GM21381 (cell line): ENCODE data around the gene C1QTNF2.
"Not testable (repeated sequence)": the region's sequence is repeated elsewhere in the genome, so short reads cannot be mapped to it uniquely, and the experiment has no call there.

Experiments
- ATAC-seq: cut with Tn5 transposase; IDR thresholded peaks from one replicate; pipeline ENCODE4 v1.9.1; 2021; ENCODE audit warnings: mild to moderate bottlenecking, moderate library complexity; ENCODE audit not compliant: unreplicated experiment

C1QTNF2 gene

DNA sequence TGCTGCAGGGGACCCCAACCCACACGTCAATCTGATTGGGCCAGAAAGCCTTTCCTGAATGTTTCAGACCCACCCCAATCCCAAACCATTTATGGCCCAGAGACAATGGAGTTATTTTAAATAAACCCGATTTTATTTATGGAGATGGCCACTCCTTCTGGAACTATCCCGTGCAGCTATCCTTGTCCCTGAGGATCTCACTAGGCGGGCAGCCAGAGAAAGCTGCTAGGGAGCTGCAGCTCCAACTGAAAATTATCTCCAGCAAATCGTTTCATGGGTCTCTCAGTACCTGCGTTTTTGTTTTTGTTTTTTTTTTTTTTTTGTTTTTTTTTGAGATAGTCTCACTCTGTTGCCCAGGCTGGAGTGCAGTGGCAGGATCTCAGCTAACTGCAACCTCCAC lies 23.0 kb downstream of the C1QTNF2 start:
- ATAC-seq, result no peak

DNA sequence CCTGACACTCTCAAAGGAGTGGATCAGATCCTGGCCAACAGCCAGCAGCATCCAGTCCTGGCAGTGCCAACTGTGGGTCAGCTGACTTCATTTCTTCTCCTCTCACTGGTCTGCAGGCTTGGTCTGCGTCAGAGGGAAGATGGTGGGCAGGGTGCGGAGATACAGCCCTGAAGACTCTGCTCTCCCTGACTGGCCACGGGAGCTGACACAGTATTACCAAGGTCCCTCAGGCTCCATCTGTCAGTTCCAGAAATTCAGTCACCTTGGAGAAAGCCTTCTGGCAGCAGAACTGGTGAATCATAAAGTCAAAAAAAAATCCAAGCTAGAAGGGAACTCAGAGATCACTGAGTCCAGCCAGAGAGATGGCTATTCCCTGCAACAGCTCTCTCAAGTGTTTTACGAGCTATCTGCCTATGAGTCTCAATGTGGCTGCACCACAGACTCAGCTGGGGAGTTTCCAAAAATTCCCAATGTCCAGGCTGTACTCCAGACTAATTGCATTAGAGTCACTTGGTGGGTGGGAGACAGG lies 27.9 kb downstream of the C1QTNF2 start:
- no peak for ATAC-seq

DNA sequence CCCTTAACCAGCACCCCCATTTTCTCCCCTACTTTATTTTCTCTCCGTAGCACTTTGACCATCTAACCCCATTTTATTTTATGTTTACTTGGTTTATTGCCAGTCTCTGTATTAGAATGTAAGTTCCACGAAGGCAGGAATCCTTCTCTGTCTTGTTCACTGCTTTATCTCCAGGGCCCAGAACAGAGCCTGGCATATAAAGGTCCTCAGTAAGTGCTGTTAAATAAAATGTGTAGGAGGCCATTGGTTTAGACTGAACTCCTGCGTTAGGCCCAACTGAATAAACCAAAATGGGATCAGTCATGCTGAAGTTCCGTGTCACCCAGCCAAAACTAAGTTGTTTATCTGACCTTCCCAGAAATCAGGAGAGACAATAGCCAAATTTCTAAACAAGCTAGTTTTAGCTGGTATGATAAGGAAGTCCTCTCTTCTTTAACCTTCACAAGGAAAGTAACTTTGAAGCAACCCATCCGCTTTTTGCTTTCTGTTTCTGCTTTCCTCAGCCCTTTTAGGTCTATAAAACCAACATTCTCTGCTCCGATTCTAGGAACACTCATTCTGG lies 29.0 kb downstream of the C1QTNF2 start:
- ATAC-seq, result no peak

DNA sequence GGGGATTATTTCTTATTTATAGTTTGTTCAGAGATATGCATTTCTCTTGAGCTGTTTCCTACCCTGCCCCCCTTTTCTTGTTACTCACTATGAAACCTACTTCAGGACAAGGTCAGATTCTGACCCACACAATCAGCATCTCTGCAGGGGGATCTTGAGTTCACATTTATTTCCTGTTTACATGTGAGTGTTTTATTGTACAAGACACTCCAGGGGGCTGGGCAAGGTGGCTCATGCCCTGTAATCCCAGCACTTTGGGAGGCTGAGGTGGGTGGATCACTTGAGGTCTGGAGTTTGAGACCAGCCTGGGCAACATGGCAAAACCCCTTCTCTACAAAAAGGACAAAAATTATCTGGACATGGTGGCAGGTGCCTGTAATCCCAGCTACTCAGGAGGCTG lies 29.9 kb downstream of the C1QTNF2 start:
- ATAC-seq, result not testable (repeated sequence)

DNA sequence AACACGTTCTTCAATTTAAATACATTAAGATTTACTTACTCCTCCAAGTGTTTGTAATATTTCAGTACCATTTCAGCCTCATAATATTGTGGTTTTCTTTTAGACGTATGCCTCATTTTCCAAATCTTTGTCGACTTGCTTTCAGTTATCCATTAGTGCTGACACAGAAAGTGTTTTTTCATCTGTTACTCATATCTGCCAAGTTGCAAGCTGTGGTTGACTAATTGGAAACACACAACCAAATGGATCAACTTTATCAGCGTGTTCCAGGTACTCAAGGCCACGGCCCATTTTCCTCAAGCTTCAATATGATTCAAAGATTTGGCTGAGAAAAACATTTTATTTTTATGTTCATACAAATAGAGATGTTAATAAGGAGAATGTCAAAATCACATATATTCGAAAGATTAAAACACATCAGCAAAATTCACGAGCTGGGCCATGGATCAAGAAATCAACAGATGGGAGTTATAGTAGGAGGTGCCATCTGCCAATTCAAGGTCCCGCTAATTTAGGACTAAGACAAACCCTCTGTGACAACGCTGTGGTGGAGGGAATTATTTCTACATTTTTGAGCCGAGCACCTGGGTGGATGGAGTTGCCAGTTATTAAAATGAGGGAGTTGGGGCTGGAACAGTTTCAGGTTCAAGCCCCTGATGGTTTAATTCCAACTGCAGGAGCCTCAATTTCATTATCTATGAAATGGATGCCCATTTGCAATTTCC lies 30.9 kb downstream of the C1QTNF2 start:
- ATAC-seq, result no peak

DNA sequence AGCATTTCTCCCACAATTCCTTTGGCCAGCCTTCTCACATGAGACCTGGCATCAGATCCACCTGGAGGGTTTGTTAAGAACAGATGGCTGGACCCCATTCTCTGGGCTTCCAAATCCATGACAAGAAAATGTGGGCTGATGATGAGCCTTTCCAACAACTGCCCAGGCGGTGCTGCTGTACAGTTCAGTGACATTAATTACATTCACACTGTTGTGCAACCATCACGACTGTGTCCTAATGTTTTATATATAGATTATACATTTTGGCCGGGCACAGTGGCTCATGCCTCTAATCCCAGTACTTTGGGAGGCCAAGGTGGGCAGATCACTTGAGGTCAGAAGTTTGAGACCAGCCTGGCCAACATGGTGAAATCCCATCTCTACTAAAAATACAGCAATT lies 35.7 kb downstream of the C1QTNF2 start:
- not testable (repeated sequence) for ATAC-seq

DNA sequence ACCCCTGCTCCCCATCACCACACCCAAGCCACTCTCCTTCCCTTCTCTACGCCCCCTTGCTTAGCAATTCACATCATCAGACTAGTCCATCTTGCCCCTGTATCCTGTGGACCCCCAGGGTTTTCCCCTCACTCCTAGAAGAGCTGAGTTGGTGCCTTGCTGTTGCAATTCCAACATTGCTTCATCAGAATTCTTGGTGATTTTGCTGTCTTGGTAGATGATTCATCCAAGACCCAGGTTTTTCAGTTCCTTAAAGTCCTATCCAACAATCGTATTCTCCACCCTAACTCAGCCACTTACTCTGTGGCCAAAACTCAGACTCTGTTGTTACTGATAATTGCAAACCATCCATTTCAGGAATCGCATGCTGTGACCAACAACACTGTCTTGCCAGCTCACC lies 36.7 kb downstream of the C1QTNF2 start:
- no peak for ATAC-seq

DNA sequence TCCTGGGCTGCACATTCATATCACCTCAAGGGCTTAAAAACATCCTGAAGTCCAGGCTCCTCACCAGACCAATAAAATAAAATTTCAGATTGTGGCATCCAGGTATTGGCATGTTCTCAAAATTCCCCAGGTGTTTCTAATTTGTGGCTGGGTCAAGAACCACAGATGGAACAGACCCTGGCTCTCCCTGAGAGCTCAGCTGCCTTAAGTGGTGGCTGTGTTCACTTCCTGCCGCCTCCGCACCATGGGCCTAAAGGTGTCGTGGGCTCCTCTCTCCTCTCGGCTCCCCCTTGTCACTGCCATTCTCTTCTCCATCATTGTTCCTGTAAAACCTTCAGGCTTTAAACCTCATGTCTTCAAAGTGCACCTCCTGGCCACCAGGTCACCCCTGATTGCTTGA lies 40.2 kb downstream of the C1QTNF2 start:
- ATAC-seq, result no peak

DNA sequence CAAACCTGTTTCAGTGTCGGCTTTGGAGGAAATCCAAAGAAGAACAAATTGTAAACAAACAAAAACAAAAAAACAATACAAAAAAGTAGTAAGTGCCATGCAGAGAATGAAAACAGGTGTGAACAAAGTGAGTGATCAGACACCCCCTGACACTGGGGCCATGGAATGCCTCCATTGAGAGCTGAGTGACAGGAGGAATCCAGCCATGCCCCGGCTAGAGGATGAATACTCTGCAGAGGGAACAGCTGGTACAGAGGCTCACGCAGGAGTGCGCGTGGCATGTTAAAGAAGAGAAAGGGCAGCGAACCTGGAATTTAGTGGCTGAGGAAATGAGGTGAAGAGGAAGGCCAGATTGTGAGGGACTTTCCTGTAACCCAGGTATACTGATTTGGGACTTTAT lies 42.6 kb downstream of the C1QTNF2 start:
- ATAC-seq, result no peak

DNA sequence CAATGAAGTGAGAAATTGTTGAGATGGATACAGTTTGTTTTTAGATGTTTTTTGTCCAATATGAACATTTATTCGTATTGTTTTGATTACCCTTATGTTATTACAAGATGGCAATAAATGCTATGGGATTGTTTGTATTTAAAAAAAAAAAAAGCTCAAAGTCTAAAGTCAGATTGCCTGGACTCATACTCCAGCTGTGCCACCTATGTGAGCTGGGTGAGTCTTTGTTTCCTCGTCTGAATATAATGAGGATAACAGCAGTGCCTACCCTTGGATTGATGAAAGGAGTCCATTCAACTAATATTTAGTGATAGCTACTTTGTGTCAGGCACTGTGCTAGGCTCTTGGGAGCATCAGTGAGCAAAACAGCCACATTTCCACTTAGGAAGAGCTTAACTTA lies 43.4 kb downstream of the C1QTNF2 start:
- no peak for ATAC-seq

DNA sequence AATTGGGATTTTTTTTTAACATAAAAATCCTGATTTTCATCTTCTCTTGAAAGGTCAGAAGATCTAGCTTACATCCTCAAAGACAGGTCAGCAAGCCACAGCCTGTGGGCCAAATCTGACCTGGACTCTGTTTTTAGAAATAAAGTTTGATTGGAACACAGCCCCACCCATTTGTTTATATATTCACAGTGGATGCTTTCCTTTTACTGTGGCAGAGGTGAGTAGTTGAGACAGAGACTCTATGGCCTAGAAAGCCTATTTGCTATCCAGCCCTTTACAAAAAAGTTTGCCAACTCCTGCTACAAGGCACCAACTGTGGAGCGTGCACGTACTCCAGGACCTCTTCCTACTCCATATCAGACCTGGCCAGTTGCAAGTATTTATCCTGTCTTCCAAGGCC lies 44.7 kb downstream of the C1QTNF2 start:
- no peak for ATAC-seq

DNA sequence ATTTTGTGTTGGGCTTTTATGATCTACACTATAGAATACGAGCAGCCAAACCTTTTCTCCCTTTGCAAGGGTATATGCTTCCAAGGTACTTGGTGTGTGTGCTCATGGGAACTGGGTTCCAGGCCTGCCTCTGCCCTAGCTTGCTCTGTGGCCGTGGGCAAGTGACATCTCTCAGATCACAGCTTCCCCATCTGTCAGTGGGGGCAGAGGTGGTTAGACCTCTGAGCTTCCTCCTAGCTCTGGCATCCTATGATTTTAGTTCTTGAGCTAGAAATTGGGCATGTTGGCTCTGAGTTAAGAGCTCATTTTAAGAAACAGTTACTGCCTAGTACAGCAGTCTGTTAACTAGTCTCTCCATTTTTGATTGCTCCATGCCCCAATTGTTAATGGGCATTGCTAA lies 45.5 kb downstream of the C1QTNF2 start:
- no peak for ATAC-seq

DNA sequence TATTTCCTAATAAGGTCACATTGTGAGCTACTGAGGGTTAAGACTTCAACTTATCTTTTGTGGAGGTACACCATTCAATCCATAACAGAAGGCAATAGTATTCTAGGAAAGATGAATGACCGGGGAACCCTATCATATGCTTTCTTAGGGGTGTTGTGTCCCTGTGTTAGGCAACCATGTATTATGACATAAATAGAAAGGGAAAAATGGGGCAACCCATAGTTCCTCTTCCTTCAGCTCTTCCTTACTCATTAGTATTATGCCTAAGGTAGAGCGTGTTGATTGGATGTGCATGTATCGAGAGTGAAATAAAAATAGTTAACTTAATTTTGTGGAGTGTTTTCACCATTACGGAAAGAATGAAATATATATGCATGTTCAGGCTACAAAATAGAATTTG lies 52.0 kb downstream of the C1QTNF2 start:
- no peak for ATAC-seq

DNA sequence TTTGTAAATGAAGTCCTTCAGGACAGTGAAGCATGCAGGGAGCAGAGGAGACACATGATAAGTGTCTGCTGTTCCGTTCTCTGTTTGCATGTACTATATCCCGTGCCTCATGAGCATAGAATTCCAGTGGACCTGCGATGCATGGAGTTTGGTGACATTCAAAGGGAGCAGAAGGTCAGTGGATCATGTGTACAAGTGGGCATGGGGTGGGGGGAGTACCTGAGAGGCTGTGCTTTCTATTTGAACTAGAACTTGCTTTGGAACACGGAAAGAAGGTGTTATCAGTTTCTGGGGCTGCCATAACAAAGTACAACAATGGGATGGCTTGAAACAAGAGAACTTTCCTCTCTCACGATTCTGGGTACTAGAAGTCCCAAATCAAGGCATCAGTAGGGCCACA lies 53.0 kb downstream of the C1QTNF2 start:
- ATAC-seq, result no peak

DNA sequence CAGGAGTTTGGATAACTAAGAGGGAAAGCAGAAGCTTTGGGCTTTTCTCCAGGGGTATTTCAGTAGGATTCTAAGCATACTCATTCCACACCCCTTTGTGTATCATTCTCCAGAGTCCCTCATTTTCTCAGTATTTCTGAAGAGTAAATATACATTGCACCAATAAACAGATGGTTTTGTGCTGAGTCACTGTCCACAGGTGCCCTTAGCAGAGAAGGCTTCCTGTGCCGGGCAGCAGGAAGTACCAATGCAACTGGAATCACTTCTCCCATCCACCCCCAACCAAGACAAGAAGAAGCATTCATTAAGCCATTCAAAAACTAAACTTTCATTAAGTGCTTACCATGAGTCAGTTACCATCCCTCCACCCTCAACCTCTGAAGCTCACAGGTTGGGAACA lies 54.5 kb downstream of the C1QTNF2 start:
- no peak for ATAC-seq

DNA sequence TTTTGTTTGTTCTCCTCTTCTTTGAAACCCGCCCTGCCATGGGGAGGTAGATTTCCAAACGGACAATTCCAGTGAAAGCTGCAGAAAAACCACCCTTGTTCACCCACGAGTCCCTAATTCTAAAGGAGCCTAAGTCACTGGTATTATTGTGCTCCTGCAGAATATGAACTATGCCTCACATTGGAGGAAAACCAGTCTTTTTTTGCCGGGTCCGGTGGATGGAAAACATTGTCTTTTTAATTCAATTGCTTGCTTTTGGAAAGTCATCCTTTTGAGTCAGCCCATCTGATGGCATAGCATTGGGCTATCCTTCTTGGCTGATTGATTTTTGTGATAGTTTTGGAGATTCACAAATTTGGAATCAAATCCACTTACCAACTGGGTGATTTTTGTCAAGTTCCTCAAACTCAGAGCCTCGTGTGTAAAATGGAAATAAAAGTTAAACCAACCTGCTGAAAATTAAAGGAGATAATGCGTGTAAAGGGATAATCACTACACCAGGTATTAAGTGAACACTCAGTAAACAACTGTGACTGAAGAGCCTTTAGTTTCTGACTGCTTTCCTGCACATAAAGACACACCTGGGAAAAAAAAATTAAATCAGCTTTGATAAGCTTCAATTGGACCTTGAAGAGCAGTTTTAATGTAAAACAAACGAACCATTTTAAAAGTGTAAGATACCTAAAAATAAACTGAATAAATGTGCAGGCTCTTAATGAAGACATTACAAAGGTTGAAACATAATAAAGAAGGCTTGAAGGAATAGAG lies 57.3 kb downstream of the C1QTNF2 start:
- ATAC-seq, result no peak

DNA sequence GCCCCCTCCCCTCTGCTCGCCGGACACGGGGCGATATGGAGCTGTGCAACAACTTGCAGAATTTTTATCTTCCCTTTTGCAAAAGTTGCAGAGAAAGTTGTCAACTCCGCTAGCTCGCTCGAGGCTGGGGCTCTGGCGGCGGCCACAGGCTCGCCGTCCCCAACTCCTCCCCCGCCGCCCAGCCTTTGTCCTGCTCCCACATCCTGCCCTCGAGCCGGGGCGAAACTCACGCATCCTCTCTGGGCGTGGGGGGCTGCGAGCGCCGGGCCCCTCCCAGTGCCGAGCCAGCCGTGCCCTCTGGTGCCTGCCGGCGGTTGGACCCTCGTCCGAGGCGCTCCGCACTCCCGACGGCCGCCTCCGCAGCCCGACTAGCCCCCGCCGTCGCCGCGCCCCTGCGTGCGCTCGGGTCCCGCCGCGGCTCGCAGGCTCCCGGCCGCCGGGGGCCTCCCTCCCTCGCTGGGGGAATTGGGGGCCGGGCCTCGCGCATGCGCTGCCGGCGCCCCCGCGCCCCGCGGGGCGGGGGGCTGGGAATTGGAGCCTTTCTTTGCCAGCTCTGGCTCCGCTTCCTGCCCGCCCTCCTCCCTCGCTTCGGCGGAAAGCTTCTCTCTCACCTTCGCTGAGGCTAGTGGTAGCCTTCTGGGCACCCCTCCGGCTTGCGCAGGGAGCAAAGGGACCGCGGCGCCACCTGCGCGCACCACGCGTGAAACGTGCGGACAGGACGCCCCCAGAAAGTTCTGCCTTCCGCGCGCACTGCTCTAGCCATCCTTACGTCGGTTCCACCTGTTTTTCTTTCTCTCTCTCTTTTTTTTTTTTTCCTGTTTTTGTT lies 58.1 kb downstream of the C1QTNF2 start, which contains the start of gene CCNJL:
TSS of gene CCNJL (minus strand) at position 431 of the 826 bp plus-strand sequence. CDS start 641 bp downstream, outside the sequence.
- peak; percentile 68 for ATAC-seq

DNA sequence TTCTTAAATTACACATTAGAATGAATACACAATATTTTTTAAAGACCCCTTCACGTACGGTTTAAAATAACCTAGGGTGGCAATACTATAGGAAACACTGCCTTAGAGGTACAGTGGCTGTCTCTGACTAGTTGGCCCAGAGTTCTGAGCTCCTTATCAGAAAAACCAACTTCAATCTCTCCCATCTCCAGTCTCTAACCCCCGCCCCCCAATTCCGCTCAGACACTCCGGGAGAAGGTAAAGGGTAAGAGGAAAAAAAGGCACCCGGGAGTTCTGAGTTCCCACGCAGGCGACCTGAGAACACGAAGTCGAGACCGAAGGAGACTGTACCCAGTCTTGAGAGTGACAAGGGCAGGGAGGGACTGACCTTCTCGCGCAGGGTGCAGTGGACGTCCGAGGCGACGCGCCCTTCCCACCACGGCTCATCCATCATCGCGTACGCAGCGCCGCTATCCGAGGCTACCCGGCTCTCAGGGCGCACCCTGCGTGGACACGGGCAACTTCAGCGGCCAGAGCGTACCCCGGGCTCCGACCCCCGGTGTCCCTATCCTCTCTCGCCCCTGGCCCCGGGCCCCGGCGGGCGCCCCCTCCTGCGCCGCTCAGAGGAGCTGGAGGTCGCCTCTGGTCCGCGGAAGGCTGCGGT lies 58.8 kb downstream of the C1QTNF2 start:
- peak; percentile 10 for ATAC-seq

DNA sequence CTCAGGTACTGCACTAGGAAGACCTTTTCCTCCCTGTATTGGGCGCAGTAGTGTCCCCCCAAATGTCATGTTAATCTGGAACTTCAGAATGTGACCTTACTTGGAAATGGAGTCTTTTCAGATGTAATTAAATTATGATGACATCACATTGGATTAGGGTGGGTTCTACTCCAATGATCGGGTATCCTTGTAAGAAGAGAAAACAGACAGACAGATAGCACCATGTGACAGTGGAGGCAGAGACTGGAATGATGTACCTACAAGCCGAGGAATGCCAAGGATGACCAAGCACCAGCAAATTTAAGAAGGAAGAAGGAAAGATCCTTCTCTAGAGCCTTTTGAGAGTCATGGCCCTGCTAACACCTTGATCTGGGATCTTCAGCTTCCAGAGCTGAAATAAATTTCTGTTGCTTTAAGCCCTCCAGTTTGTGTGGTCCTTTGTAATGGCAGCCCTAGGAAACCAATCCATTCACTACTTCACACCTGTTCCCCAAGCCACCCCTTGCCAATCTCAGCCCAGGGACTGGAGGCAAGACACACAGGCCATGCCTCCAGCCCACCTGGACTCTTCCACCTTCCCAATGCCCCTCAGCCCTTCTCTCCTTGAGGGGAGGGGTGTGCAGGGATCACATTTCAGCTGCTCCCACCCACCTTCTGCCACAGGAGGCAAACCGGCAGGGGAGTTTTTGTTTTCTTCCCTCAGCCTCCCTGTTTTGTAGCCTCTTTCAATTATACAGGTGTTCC lies 59.7 kb downstream of the C1QTNF2 start:
- ATAC-seq, result no peak

DNA sequence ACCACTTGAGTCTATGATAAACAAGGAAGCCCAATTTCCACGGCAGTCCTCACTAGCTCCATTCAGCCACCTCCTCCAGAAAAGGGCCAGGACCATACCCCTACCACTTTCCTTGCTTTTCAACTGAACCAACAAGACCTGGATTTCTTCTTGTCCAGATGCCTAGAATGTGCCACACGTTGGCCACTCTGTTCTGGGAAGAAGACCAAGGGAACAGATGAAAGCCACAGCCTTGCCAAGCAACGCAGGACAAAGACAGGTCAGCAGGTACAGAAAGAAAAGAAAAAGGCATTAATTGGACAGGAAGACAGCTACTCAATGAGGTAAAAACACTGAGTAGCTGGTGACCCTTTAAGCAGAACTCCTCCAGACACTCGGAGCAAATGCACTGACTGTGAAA lies 60.3 kb downstream of the C1QTNF2 start:
- no peak for ATAC-seq
